ENCODE results near the gene VSIG4.
"Not testable (repeated sequence)": the region's sequence is repeated elsewhere in the genome, so short reads cannot be mapped to it uniquely, and the experiment has no call there.

The VSIG4 gene

GRCh38 chrX:66039944-66040343 lies at the start of gene VSIG4:
Gene VSIG4, minus strand, starts transcription at chrX:66040080. Its CDS starts 82 bp downstream, at chrX:66039998.
- no peak for DNase-seq (ENCODE audit: low read depth)

- no peak for DNase-seq (ENCODE audit: low read depth)
Measured at GRCh38 chrX:66076801-66077200, 36.9 kb upstream of the VSIG4 start.

DNA sequence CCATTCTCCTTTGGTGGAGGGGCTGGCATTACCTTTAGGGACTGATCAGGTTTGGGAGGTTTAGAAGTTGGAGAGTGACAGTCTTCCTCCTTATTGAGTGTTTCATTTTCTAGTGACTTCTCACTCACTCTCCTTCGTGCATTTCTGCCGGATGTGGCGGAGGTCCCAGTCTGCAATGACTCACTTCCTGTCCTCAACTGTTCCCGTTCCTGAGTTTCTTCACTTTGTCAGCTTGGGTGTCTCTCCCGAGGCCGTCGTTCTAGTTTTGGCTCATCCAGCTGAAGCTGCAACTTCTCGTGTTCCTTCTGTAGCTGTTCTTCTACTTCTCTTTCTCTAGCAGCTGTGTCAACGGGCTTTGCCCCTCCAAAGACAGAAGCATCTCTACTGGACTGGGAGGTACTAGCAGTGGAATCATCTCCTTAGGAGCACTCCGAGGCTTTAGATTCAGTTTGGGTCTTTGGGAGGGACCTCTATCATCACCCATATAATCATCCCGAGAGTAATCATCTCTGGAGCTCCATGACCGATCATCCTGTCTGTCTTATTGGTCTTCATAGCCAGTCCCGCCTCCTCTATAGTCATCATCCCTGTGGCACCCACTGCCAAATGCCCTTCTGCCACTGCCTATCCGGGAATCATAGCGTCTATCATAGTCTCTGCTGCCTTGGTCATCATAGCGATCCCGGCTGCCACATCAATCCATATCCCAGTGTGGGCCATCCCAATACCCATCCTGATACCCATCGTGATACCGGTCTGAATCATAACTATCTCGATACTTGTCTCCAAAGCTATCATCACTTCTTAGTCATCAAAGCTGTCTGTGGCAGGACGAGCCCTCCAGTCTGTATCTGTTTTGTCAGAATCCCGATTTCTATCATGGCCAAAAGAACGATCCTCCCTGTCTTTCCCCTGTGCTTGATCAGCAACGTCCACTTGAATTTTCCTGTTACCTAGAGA lies 35.3 kb upstream of the VSIG4 start:
- DNase-seq (ENCODE audit: low read depth): no peak

DNA sequence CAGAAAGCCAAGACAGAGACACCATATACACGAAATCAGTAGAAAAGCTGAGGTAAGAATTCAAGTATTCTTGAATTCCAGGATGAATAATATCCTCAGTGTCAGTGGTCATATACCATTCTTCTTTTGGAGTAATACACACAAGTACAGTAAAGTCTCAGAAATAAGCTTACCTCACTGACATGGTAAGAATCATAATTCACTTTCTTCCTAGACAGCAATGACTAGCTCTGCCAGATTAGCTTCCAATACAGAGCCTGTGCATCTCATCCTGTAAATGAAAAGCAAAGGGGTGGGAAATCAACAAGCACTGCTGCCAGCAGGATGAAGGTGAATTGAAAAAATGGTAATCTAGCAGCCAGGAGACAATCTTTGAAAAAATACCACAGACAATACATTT lies 31.2 kb upstream of the VSIG4 start:
- DNase-seq (ENCODE audit: low read depth): no peak

DNA sequence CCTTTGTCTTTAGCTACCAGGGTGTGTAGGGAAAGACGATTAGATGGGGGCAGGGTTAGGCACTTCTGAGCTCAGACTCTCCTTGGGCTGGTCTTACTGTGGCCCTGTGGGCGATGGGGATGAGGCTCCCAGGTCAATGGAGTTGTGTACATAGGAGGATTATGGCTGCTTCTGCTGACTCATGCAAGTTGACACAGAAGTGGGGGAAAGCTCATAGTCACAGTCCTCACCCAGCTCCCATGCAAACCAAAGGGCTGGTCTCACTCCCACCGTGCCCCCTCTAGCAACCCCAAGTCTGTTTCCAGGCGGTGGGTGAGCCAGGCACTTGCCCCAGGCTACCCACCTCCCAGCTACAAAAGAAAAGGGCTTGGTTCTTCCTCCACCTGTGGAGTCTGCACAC lies 24.4 kb upstream of the VSIG4 start:
- no peak for DNase-seq (ENCODE audit: low read depth)

- DNase-seq (ENCODE audit: low read depth): not testable (repeated sequence)
Measured at GRCh38 chrX:66057019-66057418, 17.1 kb upstream of the VSIG4 start.

GRCh38 chrX:66054978-66055377 lies 15.1 kb upstream of the VSIG4 start:
- no peak for DNase-seq (ENCODE audit: low read depth)

DNA sequence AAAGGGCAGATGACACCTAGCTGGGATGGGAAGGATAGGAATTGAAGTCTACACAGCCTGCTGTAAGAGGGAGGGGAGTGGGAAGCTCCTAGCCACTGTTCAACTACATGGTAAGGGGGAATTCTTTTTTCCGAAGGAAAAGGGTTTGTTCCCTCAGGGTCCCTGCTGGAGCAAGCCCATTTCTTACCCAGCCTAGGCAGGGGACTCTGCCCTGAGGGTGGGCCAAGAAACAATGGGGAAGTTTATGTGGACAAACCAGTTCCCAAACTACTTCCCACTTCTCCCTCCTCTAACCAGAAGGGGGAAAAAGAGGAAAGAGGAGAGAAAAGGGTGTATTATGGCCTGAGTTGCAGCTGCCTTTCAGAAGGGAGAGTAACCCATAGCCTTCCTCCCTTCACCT lies 13.5 kb upstream of the VSIG4 start:
- no peak for DNase-seq (ENCODE audit: low read depth)

GRCh38 chrX:66051980-66052379 lies 12.1 kb upstream of the VSIG4 start:
- no peak for DNase-seq (ENCODE audit: low read depth)

DNA sequence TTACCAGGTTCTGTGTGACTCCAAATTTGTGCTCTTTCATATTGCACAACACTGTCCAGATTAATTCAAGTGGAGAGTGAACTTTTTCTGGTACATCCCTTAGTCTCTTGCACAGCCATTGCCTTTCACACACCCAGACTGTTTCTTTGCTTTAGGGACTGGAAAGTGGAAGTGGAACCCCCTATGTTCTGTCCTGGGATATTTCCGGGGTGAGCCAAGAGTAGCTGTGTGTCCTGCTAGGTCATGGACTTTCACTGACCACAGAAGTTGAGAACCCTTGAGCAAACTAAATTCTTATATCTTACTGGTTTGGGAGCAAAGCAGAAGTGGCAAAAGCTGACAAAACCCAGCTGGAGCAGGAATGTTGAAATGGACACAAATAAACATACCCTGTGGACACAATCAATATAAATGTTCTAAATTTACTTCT lies 10.3 kb upstream of the VSIG4 start:
- no peak for DNase-seq (ENCODE audit: low read depth)

DNA sequence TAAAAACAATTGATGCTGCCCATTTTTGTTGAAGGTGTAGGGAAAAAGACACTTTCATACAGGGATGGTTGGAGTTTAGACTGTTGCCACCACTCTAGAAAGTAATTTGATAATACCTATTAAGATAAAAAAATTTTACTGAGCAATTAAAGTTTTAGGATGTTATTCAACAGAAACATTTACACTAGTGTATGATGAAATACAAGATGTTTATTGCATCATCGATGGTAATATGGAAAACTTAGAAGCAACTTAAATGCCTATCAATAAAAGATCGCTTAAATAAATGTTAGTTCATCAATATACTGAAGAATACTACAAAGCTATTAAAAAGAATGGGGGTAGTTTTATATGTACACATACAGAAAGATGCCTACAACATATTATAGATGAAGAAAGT lies 9.2 kb upstream of the VSIG4 start:
- DNase-seq (ENCODE audit: low read depth): no peak

GRCh38 chrX:66046612-66047235 lies 6.8 kb upstream of the VSIG4 start:
- no peak for DNase-seq (ENCODE audit: low read depth)

GRCh38 chrX:66045894-66046293 lies 6.0 kb upstream of the VSIG4 start:
- no peak for DNase-seq (ENCODE audit: low read depth)

- DNase-seq (ENCODE audit: low read depth): no peak
Measured at GRCh38 chrX:66043584-66043983, 3.7 kb upstream of the VSIG4 start.

- no peak for DNase-seq (ENCODE audit: low read depth)
Measured at GRCh38 chrX:66042307-66043077, 2.6 kb upstream of the VSIG4 start.

GRCh38 chrX:66038115-66038514 lies 1.8 kb downstream of the VSIG4 start:
- DNase-seq (ENCODE audit: low read depth): no peak

- DNase-seq (ENCODE audit: low read depth): no peak
Measured at GRCh38 chrX:66036231-66036630, 3.6 kb downstream of the VSIG4 start.

GRCh38 chrX:66035667-66036066 lies 4.2 kb downstream of the VSIG4 start:
- DNase-seq (ENCODE audit: low read depth): no peak

GRCh38 chrX:66030505-66031317 lies 9.2 kb downstream of the VSIG4 start:
- DNase-seq (ENCODE audit: low read depth): no peak

DNA sequence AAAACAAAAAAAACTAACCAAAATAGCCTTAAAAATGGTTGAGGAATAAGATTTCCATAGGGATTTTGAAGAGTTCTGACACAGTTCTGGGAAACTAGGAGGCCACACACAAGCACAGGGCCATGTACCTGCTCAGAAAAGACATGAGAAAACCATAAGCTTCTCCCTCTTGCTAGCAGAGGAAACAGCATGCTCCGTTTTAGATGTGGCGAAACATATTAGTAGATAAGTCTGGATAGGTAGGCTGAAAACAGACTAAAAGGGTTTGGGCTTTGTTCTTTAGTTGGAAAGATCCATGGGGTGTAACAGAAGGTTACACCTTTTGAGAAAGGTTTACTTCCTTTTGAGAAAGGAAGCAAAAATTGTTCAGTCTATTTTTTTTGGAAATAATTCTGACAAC lies 10.9 kb downstream of the VSIG4 start:
- no peak for DNase-seq (ENCODE audit: low read depth)

- DNase-seq (ENCODE audit: low read depth): no peak
Measured at GRCh38 chrX:66024570-66024969, 15.3 kb downstream of the VSIG4 start.

DNA sequence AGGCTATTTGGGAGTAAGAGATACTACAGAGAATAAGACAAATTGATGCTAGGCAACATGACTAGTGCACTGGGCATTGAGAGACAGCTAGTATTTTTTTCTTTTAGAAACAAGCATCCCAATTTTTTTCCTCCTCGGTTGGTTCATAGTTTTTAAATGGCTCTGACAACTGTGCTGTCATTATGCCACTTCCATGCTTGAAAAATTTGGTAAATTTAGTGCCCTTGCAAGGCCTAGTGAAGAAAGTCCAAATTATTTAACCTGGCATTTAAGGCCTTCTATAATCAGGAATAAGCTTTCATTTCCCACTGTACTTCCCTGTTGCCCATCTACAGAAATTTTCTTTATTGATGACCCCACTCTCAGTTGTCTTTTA lies 15.8 kb downstream of the VSIG4 start:
- no peak for DNase-seq (ENCODE audit: low read depth)
